GM19328 (cell line): ENCODE data around the gene EIF2A.
A peak's percentile ranks its signal among the peaks of the same experiment; 100 is the strongest.

Experiments used
- ATAC-seq: cut with Tn5 transposase; IDR thresholded peaks from one replicate; pipeline ENCODE4 v1.9.1; 2021; ENCODE audit warnings: mild to moderate bottlenecking, moderate library complexity; ENCODE audit not compliant: unreplicated experiment

The EIF2A gene

DNA sequence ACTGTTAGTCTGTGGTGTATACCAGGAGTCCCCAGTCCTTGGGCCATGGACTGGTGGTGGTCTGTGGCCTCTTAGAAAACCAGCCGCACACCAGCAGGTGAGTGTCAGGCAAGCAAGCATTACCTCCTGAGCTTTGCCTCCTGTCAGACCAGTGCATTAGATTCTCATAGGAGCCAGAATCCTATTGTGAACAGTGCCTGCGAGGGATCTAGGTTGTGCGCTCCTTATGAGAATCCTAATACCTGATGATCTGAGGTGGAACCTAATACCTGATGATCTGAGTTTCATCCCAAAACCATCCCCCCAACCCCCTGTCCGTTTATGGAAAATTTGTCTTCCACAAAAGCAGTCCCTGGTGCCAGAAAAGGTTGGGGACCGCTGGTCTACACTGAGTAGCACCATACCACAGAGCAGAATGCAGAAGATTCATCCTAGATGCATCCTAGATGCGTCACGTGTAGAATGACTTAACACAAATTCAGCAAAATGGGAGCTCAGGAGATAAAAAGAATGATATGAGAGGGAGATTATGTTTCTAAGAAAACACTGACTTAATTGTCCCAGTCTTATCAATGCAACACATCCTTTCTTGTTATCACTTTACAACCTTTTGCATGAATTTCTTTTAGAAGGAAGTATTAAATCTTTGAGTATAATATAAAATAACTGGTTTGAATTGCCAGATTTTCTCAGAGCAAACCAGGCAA is 85.1 kb downstream of the EIF2A start:
- ATAC-seq = no peak

DNA sequence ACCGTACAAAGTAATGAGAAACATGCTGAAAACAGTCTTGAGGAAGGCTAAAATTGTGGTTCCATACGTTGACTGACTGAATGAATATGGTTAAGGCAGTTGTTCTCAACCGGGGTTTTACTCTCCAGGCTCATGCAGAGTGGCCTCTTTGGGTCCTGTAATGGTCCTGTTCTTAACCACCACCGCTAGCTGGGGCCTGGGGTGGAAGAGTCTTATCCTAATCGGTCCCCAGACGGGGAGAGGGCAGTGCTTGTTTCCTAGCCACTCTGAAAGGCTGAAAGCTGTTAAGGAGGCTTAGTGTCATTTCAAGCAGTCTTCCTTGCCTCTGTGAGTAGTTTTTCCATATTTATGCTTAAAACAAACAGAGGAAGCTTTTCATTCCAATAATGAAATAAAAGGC is 88.5 kb downstream of the EIF2A start:
- no peak for ATAC-seq

DNA sequence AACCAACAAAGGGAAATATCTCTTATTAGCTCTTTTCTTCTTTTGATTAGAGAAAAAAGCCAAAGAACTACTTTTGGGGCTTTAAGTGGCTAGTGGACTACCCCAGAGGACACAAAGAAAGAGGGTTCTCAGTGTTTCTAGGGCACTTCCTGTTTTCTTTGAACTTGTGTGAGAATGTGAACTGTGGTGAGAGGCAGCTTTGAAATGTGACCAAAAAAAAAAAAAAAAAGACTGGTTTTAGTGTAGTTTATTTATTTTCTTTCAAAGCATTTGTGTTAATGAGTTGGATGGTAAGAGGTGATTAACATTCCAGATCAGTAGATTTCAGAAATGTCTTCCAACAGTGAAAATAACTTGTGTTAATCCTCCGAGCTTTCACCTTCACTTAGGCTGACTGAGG is 88.9 kb downstream of the EIF2A start:
- ATAC-seq = peak; percentile 47
